Smooth muscle cell of the brain vasculature (primary cell): ENCODE results near the gene RPS16.
"Not testable (repeated sequence)": the region's sequence is repeated elsewhere in the genome, so short reads cannot be mapped to it uniquely, and the experiment has no call there.

Experiments
- DNase-seq: peaks from one replicate; pipeline ENCODE4 v3.0.0-alpha.2; 2012; ENCODE audit warnings: low read depth, low spot score

The RPS16 gene

GRCh38 chr19:39435499-39436349, at the start of gene RPS16:
Gene RPS16 (minus strand): TSS chr19:39435949. CDS start chr19:39435895, 54 bp downstream.
- peak; percentile 92 for DNase-seq

- no peak for DNase-seq
Measured at GRCh38 chr19:39483141-39483540, 47.4 kb upstream of the RPS16 start.

GRCh38 chr19:39481676-39482075, 45.9 kb upstream of the RPS16 start:
- DNase-seq = no peak

- DNase-seq = no peak
Measured at GRCh38 chr19:39481229-39481545, 45.4 kb upstream of the RPS16 start.

GRCh38 chr19:39480337-39481228, 44.8 kb upstream of the RPS16 start, which contains the start of gene TIMM50:
Gene TIMM50 (plus strand): TSS chr19:39480838. CDS start chr19:39480854, 16 bp downstream.
- peak; percentile 77 for DNase-seq

- no peak for DNase-seq
Measured at GRCh38 chr19:39479916-39480315, 44.2 kb upstream of the RPS16 start.

GRCh38 chr19:39479319-39479801, 43.6 kb upstream of the RPS16 start:
- not testable (repeated sequence) for DNase-seq

GRCh38 chr19:39475748-39476147, 40.0 kb upstream of the RPS16 start:
- DNase-seq = no peak

- no peak for DNase-seq
Measured at GRCh38 chr19:39474139-39474620, 38.4 kb upstream of the RPS16 start.

GRCh38 chr19:39473443-39473960, 37.8 kb upstream of the RPS16 start:
- no peak for DNase-seq

GRCh38 chr19:39472746-39473442, 37.1 kb upstream of the RPS16 start:
- DNase-seq = no peak

GRCh38 chr19:39471756-39472536, 36.2 kb upstream of the RPS16 start:
- DNase-seq = no peak

GRCh38 chr19:39470724-39471339, 35.1 kb upstream of the RPS16 start:
- DNase-seq = no peak

GRCh38 chr19:39469567-39469966, 33.8 kb upstream of the RPS16 start:
- no peak for DNase-seq

GRCh38 chr19:39469036-39469435, 33.3 kb upstream of the RPS16 start:
- no peak for DNase-seq

GRCh38 chr19:39467941-39468340, 32.2 kb upstream of the RPS16 start:
- DNase-seq = no peak

- no peak for DNase-seq
Measured at GRCh38 chr19:39465956-39466747, 30.4 kb upstream of the RPS16 start.

- no peak for DNase-seq
Measured at GRCh38 chr19:39463403-39463802, 27.7 kb upstream of the RPS16 start.

GRCh38 chr19:39451257-39451656, 15.5 kb upstream of the RPS16 start:
- not testable (repeated sequence) for DNase-seq
